Measurements from ENCODE around the gene NR3C2.

NR3C2 gene

GRCh38 chr4:148210661-148211060 is 231.6 kb downstream of the NR3C2 start:
- no peak for DNase-seq (ENCODE audit: low read depth in 2 of 2)
- H3K4me3 ChIP-seq (replicated peaks in 1 of 2; ENCODE audit: low read depth in 2 of 2, low read length in 2 of 2), result no peak overlapping the region
- no peak for TF ChIP-seq CTCF (IDR thresholded peaks at IDR 0.05; ENCODE audit: low read depth, low read length)

GRCh38 chr4:148207068-148207467 is 235.1 kb downstream of the NR3C2 start:
- no peak for TF ChIP-seq CTCF (IDR thresholded peaks at IDR 0.05; ENCODE audit: low read depth, low read length)
- H3K4me3 ChIP-seq (replicated peaks in 1 of 2; ENCODE audit: low read depth in 2 of 2, low read length in 2 of 2), result no peak overlapping the region
- DNase-seq (ENCODE audit: low read depth in 2 of 2), result no peak

GRCh38 chr4:148205476-148205875 is 236.7 kb downstream of the NR3C2 start:
- H3K4me3 ChIP-seq (replicated peaks in 1 of 2; ENCODE audit: low read depth in 2 of 2, low read length in 2 of 2), result no peak overlapping the region
- DNase-seq (ENCODE audit: low read depth in 2 of 2), result no peak
- TF ChIP-seq CTCF (IDR thresholded peaks at IDR 0.05; ENCODE audit: low read depth, low read length), result no peak

GRCh38 chr4:148204892-148205291 is 237.3 kb downstream of the NR3C2 start:
- no peak for TF ChIP-seq CTCF (IDR thresholded peaks at IDR 0.05; ENCODE audit: low read depth, low read length)
- H3K4me3 ChIP-seq (replicated peaks in 1 of 2; ENCODE audit: low read depth in 2 of 2, low read length in 2 of 2), result no peak overlapping the region
- DNase-seq (ENCODE audit: low read depth in 2 of 2), result no peak

- no peak for TF ChIP-seq CTCF (IDR thresholded peaks at IDR 0.05; ENCODE audit: low read depth, low read length)
- DNase-seq (ENCODE audit: low read depth in 2 of 2), result no peak
- no peak overlapping the region for H3K4me3 ChIP-seq (replicated peaks in 1 of 2; ENCODE audit: low read depth in 2 of 2, low read length in 2 of 2)
Observed at GRCh38 chr4:148204171-148204570, 238.0 kb downstream of the NR3C2 start.

GRCh38 chr4:148203056-148203898 is 238.9 kb downstream of the NR3C2 start:
- peak in 1 of 2 donors; percentile 2 for DNase-seq (ENCODE audit: low read depth in 2 of 2)
- no peak for TF ChIP-seq CTCF (IDR thresholded peaks at IDR 0.05; ENCODE audit: low read depth, low read length)

More at GRCh38 chr4:148203056-148203898, 238.9 kb downstream of the NR3C2 start:
- H3K4me3 ChIP-seq (replicated peaks in 1 of 2; ENCODE audit: low read depth in 2 of 2, low read length in 2 of 2), result no peak overlapping the region
